Fibroblast of skin of right biceps (primary cell): ENCODE measurements around the gene RYR3.
"Not testable (repeated sequence)": the region's sequence is repeated elsewhere in the genome, so short reads cannot be mapped to it uniquely, and the experiment has no call there.

Experiments used
- DNase-seq: peaks from one replicate; pipeline ENCODE4 v3.0.0-alpha.2; 2013

The RYR3 gene

DNA sequence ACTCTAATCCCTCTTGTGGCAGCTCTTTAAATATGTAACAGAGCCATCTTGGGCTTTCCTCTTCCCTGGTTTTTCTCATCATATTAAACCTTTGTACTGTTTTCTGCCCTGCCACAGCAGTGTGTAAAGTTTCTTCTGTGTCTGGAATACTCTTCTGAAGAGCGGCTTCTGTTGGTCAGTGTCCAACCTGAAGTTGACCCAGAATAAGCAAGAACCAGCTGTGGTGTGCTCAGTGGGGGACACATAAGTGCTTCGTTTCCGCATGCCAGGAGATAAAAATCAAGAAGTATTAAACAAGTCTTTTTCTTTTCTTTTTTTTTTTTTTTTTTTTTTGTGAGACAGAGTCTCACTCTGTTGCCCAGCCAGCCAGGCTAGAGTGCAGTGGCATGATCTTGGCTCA, 484.3 kb downstream of the RYR3 start:
- no peak for DNase-seq

DNA sequence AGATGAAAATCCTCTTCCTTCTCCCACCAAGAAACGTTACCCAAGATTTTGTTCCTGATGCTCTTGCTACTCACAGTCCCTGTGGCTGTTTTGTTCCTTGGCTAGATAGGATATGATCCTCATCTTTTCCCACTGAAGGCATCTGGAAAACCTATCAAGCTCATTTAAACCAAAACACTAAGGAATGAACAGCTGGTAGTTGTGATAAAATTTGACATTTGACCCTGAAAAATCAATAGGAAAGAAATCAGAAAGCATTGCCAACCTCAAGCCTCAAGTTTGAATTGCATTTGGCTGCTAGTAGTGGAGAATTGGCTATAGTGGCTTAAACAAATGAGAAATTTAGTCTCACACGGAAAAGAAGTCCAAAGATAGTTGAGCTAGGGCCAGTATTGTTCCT, 486.9 kb downstream of the RYR3 start:
- no peak for DNase-seq

DNA sequence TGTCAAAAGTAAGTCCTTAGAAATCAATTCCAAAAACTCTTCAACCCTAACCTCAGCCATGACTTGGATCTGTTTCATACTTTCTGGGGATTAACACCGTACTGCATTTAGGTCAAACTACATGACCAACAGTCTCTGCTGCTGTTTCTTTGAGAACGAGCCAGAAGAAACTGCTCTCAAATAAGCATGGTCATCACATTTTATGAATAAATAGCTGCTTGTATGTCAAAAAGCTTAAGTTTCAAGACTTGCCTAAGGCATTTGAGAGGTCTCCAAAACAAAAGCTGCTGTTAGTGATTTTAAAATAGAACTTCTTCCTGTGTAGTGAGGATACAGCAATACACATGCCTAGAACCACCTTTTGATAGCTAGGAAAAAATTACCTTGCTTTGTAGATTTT, 491.2 kb downstream of the RYR3 start:
- DNase-seq, result no peak

DNA sequence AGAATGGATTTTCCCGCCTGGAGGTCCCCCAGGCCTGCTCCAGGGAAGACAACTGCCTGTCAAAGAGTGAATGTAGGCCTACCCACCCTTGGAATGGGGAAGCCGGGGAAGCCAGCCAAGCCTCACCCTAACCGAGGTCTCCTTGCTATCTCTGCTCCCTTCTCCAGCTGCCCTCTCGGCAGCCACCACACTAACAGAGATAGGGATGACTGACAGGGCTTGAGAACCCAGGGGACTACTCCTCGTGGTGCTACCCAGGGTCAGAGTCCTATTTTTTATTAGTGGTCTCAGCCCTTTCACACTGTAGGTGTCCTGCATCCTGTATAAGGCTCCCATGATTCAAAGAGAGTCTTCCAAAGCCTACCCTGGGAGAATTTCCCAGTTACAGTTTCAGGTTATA, 496.9 kb downstream of the RYR3 start:
- DNase-seq, result no peak

DNA sequence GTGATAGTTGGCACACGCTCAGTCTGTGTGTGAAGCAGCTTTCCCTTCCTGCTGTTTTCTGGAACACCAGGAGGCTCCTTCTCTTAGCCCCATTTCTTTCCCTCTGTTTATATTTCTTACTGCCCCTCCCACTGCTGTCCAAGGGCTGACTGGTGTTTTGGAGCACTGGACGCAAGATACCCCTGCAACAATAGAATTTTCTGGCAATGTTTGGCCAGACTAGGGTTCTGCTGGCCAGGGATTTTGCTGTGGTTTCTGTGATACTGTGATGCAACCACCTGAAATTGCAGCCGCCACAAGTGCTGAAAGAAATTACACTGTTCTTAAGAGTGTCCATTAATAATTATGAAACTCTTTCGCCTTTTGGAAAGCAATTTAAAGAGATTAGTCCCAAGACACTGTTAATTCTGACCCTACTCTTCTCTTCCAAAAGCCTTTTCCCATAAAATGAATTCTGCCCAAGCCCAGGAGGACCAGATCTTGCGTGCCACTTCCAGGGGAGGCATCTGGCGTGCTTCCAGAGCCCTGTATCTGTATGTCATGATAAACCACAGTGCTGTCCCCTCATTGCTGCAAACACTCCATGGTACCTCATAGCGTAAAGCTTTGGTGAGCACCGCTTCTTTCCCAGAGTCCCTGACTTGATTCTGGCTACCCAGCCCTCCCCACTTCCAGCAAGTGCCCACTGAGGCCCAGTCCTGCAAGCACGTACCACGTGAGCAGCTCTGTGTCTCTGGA, 498.1 kb downstream of the RYR3 start:
- no peak for DNase-seq

DNA sequence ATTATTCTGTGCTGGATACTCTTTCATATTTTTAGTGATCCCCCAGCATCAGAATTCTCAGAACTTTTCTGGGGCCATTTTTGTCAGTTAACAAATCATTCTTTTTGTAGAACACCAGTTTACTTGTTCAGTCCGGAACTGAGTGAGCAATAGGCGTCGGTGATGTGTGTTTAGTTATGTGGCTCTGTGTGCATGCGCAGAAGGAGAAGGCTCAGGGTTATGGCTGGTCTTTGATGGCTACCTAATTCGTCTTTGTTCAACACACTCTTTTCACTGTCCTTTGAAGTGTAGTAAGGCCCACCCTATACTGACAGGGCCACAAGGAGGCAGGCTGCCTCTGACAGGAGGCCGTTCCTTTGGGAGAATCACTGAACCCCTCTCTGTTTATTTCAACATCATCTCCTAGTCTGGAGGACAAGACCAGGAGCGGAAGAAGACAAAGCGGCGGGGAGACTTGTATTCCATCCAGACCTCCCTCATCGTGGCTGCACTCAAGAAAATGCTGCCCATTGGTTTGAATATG, 499.4 kb downstream of the RYR3 start:
- no peak for DNase-seq

DNA sequence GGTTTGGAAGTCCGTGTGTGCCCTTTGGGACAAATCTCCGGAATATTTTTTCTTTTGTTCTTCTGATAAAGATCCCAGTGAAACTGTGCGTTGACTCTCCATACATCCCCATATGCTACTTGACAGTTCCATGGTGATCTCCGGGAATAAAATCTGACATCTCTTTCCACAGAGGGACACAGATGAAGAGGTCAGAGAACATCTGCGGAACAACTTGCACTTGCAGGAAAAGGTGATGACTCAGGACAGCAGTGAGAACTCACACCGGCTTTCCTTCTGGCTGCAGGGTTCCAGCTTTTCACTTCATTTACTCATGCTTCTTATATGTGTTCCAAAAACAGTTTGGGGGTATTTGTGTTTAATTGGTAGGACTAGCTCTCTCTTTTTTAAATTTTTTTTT, 500.0 kb downstream of the RYR3 start:
- DNase-seq, result no peak

DNA sequence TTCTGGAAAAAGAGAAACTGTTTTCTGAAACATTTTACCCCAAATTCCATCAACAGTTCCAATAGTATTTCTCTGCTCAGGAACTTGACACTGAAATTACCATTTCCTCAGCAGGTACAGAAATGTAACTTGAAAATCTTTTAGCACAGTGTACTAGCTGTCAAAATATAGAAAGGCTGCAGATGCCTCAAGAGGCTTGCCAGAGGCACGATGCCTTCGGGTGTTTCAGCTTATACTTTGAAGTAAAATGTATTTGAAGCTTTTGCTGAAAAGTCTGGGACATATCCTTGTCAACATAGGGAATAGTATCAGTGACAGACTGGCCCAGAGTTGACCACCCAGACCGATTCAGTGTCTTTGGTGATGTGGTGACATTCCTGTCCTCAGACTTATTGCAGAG, 503.1 kb downstream of the RYR3 start:
- DNase-seq, result no peak

DNA sequence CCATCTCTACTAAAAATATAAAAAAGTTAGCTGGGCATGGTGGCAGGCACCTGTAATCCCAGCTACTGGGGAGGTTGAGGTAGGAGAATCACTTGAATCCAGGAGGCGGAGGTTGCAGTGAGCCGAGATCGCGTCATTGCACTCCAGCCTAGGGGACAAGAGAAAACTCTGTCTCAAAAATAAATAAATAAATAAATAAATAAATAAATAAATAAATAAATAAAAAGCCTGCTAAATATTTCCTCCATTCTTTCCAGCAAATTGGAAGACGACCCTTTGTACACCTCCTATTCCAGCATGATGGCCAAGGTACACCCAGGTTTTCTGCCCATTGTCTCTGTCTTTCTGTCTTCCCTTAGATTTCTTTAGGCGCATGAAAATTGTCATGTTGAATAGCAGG, 508.7 kb downstream of the RYR3 start:
- DNase-seq, result not testable (repeated sequence)

DNA sequence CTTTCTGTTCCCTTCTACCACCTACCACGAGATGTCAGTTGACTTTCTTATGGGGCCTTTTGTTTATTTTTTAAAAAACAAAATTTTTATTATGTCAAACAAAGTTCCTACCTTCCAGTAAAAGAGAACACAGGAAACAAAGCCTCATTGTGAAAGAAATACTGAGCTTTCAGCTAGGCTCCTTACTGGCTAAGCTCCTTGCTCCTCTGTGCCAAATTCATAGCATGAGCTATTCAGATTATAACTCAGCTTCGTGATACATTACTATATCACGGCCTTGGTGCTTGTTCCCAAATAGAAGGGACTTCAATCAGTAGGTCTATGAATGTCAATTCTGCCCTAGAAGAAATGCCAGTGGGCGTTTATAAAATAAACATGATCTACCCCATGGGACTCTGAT, 511.7 kb downstream of the RYR3 start:
- no peak for DNase-seq

DNA sequence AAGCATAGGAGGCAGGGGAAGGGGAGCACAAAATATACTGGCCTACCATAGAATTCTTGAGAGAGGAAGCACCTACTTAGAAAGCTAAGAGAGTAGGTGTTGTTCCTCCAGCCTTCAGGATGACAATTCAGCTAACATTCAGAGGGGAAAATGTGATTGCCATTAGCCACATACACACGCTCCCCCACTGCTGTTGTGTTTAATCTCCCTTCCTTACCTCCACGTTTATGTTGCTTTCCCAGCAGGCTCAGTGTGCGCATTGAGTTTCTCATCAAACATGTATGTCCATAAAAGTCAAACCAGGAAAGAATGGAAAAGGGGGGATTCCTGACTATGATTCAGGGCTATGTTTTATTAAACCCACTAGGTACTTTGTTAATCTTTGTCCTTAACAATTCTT, 512.4 kb downstream of the RYR3 start:
- no peak for DNase-seq

DNA sequence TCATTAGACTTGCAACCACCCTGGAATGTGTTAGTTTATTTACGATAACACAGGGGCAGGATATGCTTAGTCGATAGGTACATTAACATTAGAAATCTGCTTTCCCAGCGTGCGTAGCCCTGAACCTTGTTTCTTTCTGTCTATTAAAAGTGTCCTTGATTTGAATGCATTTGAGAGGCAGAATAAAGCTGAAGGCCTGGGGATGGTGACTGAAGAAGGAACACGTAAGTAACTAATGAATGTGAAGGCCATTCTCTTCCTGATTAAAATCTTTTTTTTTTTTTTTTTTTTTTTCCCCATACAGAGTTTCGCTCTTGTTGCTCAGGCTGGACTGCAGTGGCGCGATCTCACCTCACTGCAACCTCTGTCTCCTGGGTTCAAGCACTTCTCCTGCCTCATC, 514.7 kb downstream of the RYR3 start:
- DNase-seq, result no peak

DNA sequence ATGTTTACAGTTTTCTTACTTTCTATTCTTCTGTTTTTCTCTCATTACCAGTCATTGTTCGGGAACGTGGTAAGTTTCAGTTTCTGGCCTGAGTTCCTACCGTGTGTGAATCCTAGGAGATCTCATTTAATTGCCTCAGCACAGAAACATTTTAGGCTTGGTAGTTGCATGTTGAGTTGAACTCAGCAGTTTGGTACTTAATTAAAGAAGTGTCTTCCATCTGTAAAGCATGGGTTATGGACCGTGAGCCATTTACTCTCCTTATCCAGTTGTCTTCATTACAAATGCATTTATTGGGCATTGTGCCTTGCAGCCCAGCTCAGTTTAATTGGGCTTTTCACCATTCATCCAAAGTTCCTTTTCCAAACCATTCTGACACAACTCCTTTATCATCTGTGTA, 515.4 kb downstream of the RYR3 start:
- DNase-seq, result no peak

DNA sequence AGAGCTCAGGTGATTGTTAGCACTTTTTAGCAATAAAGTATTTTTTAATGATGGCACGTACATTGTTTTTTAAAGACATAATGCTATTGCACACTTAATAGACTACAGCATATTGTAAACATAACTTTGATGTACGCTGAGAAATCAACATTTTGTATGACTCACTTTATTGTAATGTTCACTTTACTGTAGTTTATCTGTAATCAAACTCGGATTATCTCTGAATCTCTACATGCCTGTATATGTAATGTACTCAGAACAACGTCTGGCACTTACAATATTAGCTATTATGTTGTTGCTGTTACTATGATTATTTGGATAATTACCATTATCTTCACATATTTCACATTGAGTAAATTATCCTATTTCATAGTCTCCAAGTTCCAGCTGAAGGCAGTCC, 519.6 kb downstream of the RYR3 start:
- no peak for DNase-seq

DNA sequence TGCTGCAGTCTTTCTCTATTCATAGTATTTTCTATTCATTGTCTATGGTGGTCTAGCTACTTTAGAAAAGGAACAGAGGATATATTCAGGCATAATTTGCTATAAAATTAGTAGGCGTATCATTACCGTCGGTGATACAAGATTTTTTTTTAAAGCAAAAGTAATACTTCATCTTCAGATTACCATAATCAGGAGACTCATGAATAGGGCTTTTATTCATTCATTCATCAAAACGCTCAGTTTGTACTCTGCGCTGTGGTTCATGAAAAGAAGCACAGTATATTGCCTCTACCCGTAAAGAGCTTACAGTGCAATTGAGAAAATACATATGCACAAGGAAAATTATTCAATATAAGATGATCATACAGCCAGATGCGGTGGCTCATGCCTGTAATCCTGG, 520.9 kb downstream of the RYR3 start:
- DNase-seq, result no peak

DNA sequence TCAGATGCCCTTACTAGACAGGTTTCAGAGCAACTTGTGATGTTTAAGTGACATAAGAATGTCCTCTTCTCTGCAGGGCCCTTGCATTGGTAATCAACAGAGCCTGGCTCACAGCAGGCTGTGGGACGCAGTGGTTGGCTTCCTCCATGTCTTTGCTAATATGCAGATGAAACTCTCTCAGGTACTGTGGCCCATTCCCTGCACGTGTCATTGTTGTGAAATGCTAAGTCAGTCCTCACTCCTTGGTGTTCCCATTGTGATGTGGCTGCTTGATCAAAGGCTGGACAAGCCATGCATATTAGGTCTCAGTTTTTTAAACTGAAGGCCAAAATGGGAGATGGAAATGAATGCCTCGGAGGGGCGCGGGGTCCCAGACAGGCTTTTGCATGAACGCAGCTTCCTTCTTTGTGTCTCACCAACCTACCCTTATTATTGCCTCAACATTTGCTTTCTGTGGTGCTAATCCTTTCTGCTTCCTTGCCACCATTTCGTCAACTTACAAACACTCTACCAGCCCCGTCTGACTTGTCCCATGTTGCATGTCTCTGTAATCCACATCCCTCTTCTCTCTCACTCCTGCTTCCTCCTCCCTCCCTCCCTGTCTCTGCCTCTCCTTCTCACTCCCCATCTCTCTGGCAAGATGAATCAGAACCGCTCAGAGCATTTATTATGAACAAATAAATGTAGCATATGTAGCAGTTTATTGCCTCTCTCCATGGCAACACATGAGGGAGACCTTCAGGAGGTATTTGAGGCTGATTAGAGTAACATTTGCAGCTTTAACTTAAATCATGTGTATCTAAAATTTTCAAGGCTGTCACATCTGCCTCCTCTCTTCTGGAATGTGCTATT, 524.4 kb downstream of the RYR3 start:
- DNase-seq, result no peak

DNA sequence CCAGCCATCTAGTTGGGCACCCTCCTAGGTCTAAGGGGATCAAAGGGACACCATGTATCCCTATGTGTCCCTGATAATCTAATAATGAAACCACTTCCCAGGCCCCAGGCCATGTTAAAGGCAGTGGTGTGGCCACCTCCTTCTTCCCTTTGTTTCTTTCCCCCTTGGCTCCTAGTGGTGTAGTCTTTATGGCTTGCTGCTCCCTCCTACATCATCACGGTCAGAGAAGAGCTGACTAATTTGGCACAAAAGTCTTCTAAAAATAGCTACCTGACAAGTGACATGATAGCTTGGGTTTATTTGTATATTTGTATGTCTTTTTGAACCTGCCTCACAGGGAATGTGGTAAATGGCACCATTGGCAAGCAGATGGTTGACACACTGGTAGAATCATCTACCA, 526.5 kb downstream of the RYR3 start:
- no peak for DNase-seq

DNA sequence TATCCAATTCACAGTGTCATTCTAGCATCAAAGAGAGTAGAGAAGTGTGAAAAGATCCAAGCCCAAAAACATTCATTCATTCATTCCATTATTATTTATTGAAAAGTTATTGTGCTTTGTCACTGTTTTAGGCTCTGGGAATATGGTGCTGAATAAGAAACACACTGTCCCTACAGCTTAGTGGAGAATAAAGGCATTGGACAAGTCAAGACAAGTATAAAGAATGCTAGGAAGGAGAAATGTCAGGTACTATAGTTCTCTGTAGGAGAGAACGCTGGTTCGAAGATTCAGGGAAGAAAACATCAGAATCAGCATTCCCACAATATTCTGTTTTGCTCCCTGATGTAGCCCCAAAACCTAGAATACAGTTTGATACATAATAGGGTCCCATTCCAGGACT, 528.8 kb downstream of the RYR3 start:
- no peak for DNase-seq

DNA sequence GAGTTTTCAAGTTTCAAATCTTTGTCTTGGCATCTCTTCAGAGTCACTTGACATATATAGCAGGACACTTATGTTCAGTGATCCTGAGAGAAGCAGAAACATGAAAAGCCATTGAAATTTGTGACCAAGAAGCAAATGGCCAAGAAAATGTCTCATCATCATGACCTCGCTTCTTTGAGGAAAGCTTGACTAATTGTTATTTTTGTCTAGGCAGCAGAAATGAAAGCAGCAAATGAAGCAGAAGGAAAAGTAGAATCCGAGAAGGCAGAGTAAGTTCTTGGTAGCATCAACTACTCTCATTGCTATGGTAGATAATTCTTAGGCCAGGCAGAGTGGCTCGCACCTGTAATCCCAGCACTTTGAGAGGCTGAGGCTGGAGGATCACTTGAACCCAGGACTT, 529.8 kb downstream of the RYR3 start:
- DNase-seq, result no peak

DNA sequence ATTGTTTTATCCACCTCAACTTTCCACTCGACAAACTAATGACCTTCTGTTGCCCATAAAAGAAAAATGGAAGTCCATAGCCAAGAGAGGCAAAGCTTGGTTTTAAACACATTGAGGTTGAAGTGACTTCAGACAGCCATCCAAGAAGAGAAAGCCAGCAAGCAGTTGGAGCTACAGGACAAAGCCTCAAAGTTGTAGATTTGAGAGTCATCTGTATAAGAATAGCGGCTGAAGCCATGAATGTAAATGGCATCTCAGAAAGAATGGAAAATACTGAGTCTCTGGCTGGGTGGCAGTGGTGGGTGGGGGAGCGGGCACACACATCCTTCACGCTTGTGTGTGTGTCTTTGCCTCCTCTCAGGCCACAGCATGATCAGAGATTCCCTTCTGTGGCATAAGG, 533.4 kb downstream of the RYR3 start:
- no peak for DNase-seq

DNA sequence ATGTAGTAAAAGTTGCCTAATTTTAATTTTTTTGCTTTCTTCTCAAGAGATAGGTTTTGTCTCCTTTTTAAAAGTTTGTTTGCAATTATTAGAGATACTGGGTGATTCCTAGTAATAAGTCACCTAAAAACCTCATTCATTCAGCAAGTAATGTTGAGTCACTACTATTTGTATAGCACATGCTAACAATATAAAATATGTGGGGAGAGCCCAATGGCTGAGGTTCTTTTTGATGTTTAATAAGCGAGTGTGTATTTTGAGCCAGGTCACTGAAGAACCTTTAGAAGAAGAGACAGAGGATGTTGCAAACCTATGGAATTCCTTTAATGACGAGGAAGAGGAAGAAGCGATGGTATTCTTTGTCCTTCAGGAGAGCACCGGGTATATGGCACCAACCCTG, 533.8 kb downstream of the RYR3 start:
- DNase-seq, result no peak

DNA sequence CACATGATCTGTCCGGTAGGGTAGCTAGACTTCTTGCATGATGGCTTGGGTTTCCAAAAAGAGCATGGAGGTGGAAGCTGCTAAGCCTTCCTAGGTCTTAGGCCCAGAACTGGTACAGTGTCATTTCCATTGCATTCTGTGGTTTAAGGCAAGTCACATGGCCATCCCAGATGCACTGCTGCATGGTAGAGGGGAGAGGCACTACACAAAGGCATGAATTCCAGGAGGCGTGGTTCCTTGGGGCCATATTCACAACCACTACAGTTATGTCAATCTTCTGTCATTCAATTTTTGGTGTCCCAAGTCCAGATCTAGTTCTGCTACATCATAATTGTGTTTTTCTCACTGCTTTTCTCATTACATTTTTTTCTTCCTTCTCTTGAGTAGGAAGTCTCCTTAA, 535.4 kb downstream of the RYR3 start:
- no peak for DNase-seq

DNA sequence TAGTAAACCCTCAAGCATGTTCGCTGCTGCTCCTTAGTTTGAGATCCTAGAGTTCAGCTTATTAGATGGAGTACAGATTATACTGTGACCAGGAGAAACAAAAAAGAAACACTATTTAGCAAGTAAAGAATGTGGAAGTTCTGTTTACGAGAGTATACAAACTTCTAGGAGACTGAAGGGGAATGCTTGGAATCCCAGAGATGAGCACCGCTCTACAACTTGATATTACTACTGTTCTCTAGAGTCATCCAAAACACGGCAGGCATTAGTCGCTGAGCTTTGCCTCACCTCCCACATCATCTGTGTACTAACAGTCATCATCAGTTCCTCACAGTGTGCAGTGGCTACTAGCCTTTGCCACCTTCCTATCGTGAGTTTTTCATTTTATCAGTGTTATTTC, 536.1 kb downstream of the RYR3 start:
- DNase-seq, result no peak

DNA sequence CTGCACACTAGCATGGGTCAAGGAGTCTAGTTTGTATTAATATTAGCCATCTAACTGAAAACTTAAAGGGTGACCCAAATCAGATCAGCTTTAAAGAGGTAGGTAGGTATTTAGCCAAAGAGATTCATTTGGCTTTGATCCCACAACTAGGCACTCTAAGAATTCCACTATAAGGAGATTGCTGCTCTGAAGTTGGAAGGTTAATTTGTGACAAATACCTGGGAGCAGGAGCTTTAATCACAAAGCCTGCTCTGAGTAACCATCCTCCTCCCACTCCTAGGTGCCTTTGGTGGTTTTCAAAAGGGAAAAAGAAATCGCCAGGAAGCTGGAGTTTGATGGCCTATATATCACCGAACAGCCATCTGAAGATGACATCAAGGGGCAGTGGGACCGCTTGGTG, 537.2 kb downstream of the RYR3 start:
- DNase-seq, result no peak

DNA sequence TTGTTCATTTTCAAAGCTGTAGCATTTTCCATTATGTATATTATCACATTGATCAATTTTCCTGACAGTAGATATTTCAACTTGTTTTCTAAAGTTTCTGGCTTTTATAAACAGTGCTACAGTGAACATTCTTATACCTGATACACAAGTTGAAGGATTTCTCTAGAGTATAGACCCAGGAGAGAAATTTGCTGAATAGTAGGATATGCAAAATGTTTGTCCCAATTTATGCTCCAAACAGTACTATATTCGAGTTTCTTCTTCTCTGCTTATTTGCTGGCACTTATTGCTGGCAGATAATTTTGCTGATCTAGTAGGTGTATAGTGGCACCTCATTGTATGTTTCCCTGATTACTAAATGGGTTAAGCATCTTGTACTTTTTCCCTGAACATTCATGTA, 540.3 kb downstream of the RYR3 start:
- DNase-seq, result no peak
